Chondrocyte (in vitro differentiated cells): ENCODE data around the gene CNGA1. TPM values are rescaled to one million over a fixed set of nuclear protein-coding genes. Genes with fewer than 3 reads are reported as not detected.
"Not testable (repeated sequence)": the region's sequence is repeated elsewhere in the genome, so short reads cannot be mapped to it uniquely, and the experiment has no call there.

ENCODE experiments used
- DNase-seq: peaks from one replicate; pipeline ENCODE4 v3.0.0; 2021; ENCODE audit warnings: mixed read lengths, low spot score
- H3K27ac Mint-ChIP-seq: one replicate; pipeline ENCODE4 v1.8.0; 2021; ENCODE audit warnings: mild to moderate bottlenecking, moderate library complexity, mixed read lengths; ENCODE audit not compliant: unreplicated experiment
- H3K27me3 Mint-ChIP-seq: 2 replicates; pipeline ENCODE4 v1.8.0; 2021; ENCODE audit warnings: low read depth, mixed read lengths
- H3K36me3 Mint-ChIP-seq: 2 replicates; pipeline ENCODE4 v1.8.0; 2021; ENCODE audit warnings: low read depth, mixed read lengths
- H3K4me1 Mint-ChIP-seq: 2 replicates; pipeline ENCODE4 v1.8.0; 2021; ENCODE audit warnings: low read depth, mild to moderate bottlenecking, mixed read lengths
- H3K4me3 Mint-ChIP-seq: one replicate; pipeline ENCODE4 v1.8.0; 2021; ENCODE audit warnings: mild to moderate bottlenecking, moderate library complexity, mixed read lengths; ENCODE audit not compliant: unreplicated experiment
- H3K9me3 Mint-ChIP-seq: 2 replicates; pipeline ENCODE4 v1.8.0; 2021; ENCODE audit warnings: low read depth, mixed read lengths
- CTCF ChIP-seq: fragments of 200-600 bp; sonication (generic); IDR thresholded peaks from 2 replicates; pipeline ENCODE4 v1.5.0; 2021; ENCODE audit warnings: antibody characterized with exemption, mild to moderate bottlenecking, moderate library complexity
- total RNA-seq: library from RNA; stranded (reverse); gene quantifications from 3 replicates; pipeline ENCODE4 v1.2.1, GENCODE V29; 2021

The CNGA1 gene
- total RNA-seq, 1 donor from 2014 or later = not detected

- Mint-ChIP-seq H3K4me1 (peaks cover 14% of the 10 kb centered on the region), H3K27ac (no peak overlapping the region), H3K36me3 (no peaks in the 10 kb centered on the region), H3K9me3 (no peaks in the 10 kb centered on the region), H3K27me3 (peaks cover 14% of the 10 kb centered on the region), H3K4me3 (peak overlapping the region; percentile 79)
- DNase-seq = no peak
- TF ChIP-seq CTCF = no peak
Measured at GRCh38 chr4:48015678-48016077, 803 bp downstream of the CNGA1 start.

GRCh38 chr4:48015216-48015615 lies 1.3 kb downstream of the CNGA1 start:
- Mint-ChIP-seq H3K27ac (no peak overlapping the region), H3K36me3 (no peaks in the 10 kb centered on the region), H3K4me3 (no peak overlapping the region)

GRCh38 chr4:48012824-48013223 lies 3.7 kb downstream of the CNGA1 start:
- H3K4me3 Mint-ChIP-seq = no peak overlapping the region
- DNase-seq = no peak
- H3K27ac Mint-ChIP-seq = no peak overlapping the region
- no peaks in the 10 kb centered on the region for H3K9me3 Mint-ChIP-seq
- peaks cover 10% of the 10 kb centered on the region for H3K27me3 Mint-ChIP-seq
- H3K36me3 Mint-ChIP-seq = no peaks in the 10 kb centered on the region
- peaks cover 14% of the 10 kb centered on the region for H3K4me1 Mint-ChIP-seq
- no peak for TF ChIP-seq CTCF

More at GRCh38 chr4:48015216-48015615, 1.3 kb downstream of the CNGA1 start:
- peaks cover 14% of the 10 kb centered on the region for H3K27me3 Mint-ChIP-seq
- no peak for DNase-seq
- TF ChIP-seq CTCF = no peak
- no peaks in the 10 kb centered on the region for H3K9me3 Mint-ChIP-seq
- peaks cover 14% of the 10 kb centered on the region for H3K4me1 Mint-ChIP-seq

GRCh38 chr4:48011722-48012121 lies 4.8 kb downstream of the CNGA1 start:
- DNase-seq = no peak
- peaks cover 7% of the 10 kb centered on the region for H3K27me3 Mint-ChIP-seq
- H3K4me1 Mint-ChIP-seq = peaks cover 6% of the 10 kb centered on the region
- H3K9me3 Mint-ChIP-seq = no peaks in the 10 kb centered on the region
- H3K4me3 Mint-ChIP-seq = no peak overlapping the region
- no peaks in the 10 kb centered on the region for H3K36me3 Mint-ChIP-seq
- TF ChIP-seq CTCF = no peak
- no peak overlapping the region for H3K27ac Mint-ChIP-seq

- not testable (repeated sequence) for H3K4me3 Mint-ChIP-seq, H3K4me1 Mint-ChIP-seq, H3K27me3 Mint-ChIP-seq, H3K9me3 Mint-ChIP-seq, H3K36me3 Mint-ChIP-seq, DNase-seq
- peak overlapping the region; percentile 18 for H3K27ac Mint-ChIP-seq
Measured at GRCh38 chr4:48010906-48011305, 5.6 kb downstream of the CNGA1 start.

- peaks cover 4% of the 10 kb centered on the region for H3K27me3 Mint-ChIP-seq
- no peaks in the 10 kb centered on the region for H3K4me1 Mint-ChIP-seq
- peaks cover 2% of the 10 kb centered on the region for H3K36me3 Mint-ChIP-seq
- TF ChIP-seq CTCF = no peak
- no peak for DNase-seq
- peaks cover 14% of the 10 kb centered on the region for H3K9me3 Mint-ChIP-seq
- no peak overlapping the region for H3K27ac Mint-ChIP-seq
- no peak overlapping the region for H3K4me3 Mint-ChIP-seq
Measured at GRCh38 chr4:48008021-48008596, 8.4 kb downstream of the CNGA1 start.
